GM23338 (cell line): ENCODE results near the gene ADGRG7. TPM values are rescaled to one million over a fixed set of nuclear protein-coding genes. Genes with fewer than 3 reads are reported as not detected.

Experiments
- ATAC-seq: fragments of 200-7000 bp; cut with Tn5 transposase; 3 replicates; pipeline ENCODE4 v1.9.1; 2020
- DNase-seq: peaks from one replicate; pipeline ENCODE4 v3.0.0-alpha.2; 2015; ENCODE audit warnings: low spot score
- H2AFZ ChIP-seq: fragments of 200-600 bp; sonication (generic); 2 replicates; pipeline ENCODE4 v1.8.0; 2016; ENCODE audit warnings: antibody characterized with exemption, mild to moderate bottlenecking, moderate library complexity
- H3F3A ChIP-seq: fragments of 200-600 bp; sonication (generic); replicated peaks from 2 replicates; pipeline ENCODE4 v1.8.0; 2017; ENCODE audit warnings: antibody characterized with exemption, mixed run types, low read depth
- H3K27ac ChIP-seq: fragments of 200-600 bp; sonication (generic); 2 replicates; pipeline ENCODE4 v1.6.1; 2016; ENCODE audit warnings: low read depth
- H3K27me3 ChIP-seq: fragments of 200-600 bp; sonication (generic); 2 replicates; pipeline ENCODE4 v1.8.0; 2016; ENCODE audit warnings: mild to moderate bottlenecking, mixed run types, moderate library complexity; ENCODE audit not compliant: insufficient read depth
- H3K36me3 ChIP-seq: fragments of 200-600 bp; sonication (generic); 2 replicates; pipeline ENCODE4 v1.8.0; 2016; ENCODE audit warnings: mild to moderate bottlenecking; ENCODE audit not compliant: insufficient read depth
- H3K4me1 ChIP-seq: fragments of 200-600 bp; sonication (generic); 2 replicates; pipeline ENCODE4 v1.8.0; 2016; ENCODE audit warnings: mild to moderate bottlenecking, moderate library complexity; ENCODE audit not compliant: insufficient read depth
- H3K4me2 ChIP-seq: fragments of 200-600 bp; sonication (generic); 2 replicates; pipeline ENCODE4 v1.7.1; 2017; ENCODE audit warnings: mixed run types
- H3K4me3 ChIP-seq: fragments of 200-600 bp; sonication (generic); 2 replicates; pipeline ENCODE4 v1.6.1; 2016; ENCODE audit warnings: mixed run types
- H3K79me2 ChIP-seq: fragments of 200-600 bp; sonication (generic); replicated peaks from 2 replicates; pipeline ENCODE4 v1.8.0; 2017; ENCODE audit warnings: mild to moderate bottlenecking; ENCODE audit not compliant: insufficient read depth
- H3K9me2 ChIP-seq: fragments of 200-600 bp; sonication (generic); 2 replicates; pipeline ENCODE4 v1.8.0; 2017; ENCODE audit not compliant: insufficient read depth
- H4K20me1 ChIP-seq: fragments of 200-600 bp; sonication (generic); replicated peaks from 2 replicates; pipeline ENCODE4 v1.8.0; 2017; ENCODE audit warnings: mild to moderate bottlenecking; ENCODE audit not compliant: insufficient read depth
- H3K27ac Mint-ChIP-seq: 2 replicates; pipeline ENCODE4 v1.8.0; 2020; ENCODE audit warnings: inconsistent platforms, mild to moderate bottlenecking, moderate library complexity, mixed read lengths
- H3K27me3 Mint-ChIP-seq: 3 replicates; pipeline ENCODE4 v1.8.0; 2022; ENCODE audit warnings: low read depth, mild to moderate bottlenecking, moderate library complexity, mixed read lengths, inconsistent platforms; ENCODE audit not compliant: insufficient read depth, poor library complexity
- H3K36me3 Mint-ChIP-seq: 3 replicates; pipeline ENCODE4 v1.8.0; 2021; ENCODE audit warnings: low read depth, mild to moderate bottlenecking, inconsistent platforms, moderate library complexity, mixed read lengths
- H3K4me1 Mint-ChIP-seq: 3 replicates; pipeline ENCODE4 v1.8.0; 2020; ENCODE audit warnings: mild to moderate bottlenecking, inconsistent platforms, mixed read lengths
- H3K4me3 Mint-ChIP-seq: 3 replicates; pipeline ENCODE4 v1.8.0; 2021; ENCODE audit warnings: moderate library complexity, mild to moderate bottlenecking, inconsistent platforms, mixed read lengths
- H3K9me3 Mint-ChIP-seq: 3 replicates; pipeline ENCODE4 v1.8.0; 2020; ENCODE audit warnings: moderate library complexity, mild to moderate bottlenecking, inconsistent platforms, mixed read lengths
- CTCF ChIP-seq, 2 experiments: fragments of 200-600 bp in 1 of 2; sonication (generic) in 1 of 2; conservative IDR thresholded peaks; 2 replicates each; pipeline versions ENCODE4 v1.5.1 to v1.6.1; 2016 to 2017; ENCODE audit warnings: antibody characterized with exemption in 2 of 2, low read depth in 2 of 2, mild to moderate bottlenecking in 2 of 2, moderate library complexity in 1 of 2
- EZH2phosphoT487 ChIP-seq: fragments of 200-600 bp; sonication (generic); IDR thresholded peaks from one replicate; pipeline ENCODE4 v1.8.1; 2018; ENCODE audit warnings: antibody characterized with exemption; ENCODE audit not compliant: unreplicated experiment
- JUNB ChIP-seq: IDR thresholded peaks from one replicate; pipeline ENCODE4 v1.6.1; 2016; ENCODE audit warnings: antibody characterized with exemption; ENCODE audit not compliant: unreplicated experiment
- NANOG ChIP-seq: IDR thresholded peaks from 2 replicates; pipeline ENCODE4 v1.6.1; 2016; ENCODE audit warnings: antibody characterized with exemption, borderline replicate concordance
- REST ChIP-seq: IDR thresholded peaks from one replicate; pipeline ENCODE4 v1.6.1; 2018; ENCODE audit warnings: antibody characterized with exemption; ENCODE audit not compliant: unreplicated experiment
- STAT1 ChIP-seq: IDR thresholded peaks from one replicate; pipeline ENCODE4 v1.6.1; 2016; ENCODE audit warnings: antibody characterized with exemption; ENCODE audit not compliant: unreplicated experiment
- ZNF462 ChIP-seq: fragments of 250-450 bp; sonication (Bioruptor Pico); IDR thresholded peaks from 2 replicates; pipeline ENCODE4 v1.5.0; 2020; ENCODE audit warnings: mild to moderate bottlenecking, moderate library complexity
- polyA plus RNA-seq: library from polyadenylated mRNA; unstranded; fragments of >200 nt; fragmentation: Nextera tagmentation; extraction: Ambion mirVana; gene quantifications from 2 replicates; pipeline ENCODE4 v1.2.1, GENCODE V29; 2016
- total RNA-seq: library from RNA; depleted of rRNA; stranded (reverse); fragments of >200 nt; shearing (Covaris generic); gene quantifications from 2 replicates; pipeline ENCODE4 v1.2.3, GENCODE V29; 2014

The ADGRG7 gene
- total and polyA plus RNA-seq, 2 experiments from 2014 or later, result not detected

GRCh38 chr3:100577382-100578008 lies 31.9 kb upstream of the ADGRG7 start:
- H3K4me1 Mint-ChIP-seq, result peaks cover 14% of the 10 kb centered on the region
- Histone ChIP-seq H3K4me1 (0 out of 2 replicates have a peak, but pooled peaks cover 7% of the 10 kb centered on the region), H3K36me3 (no peaks in the 10 kb centered on the region), H3F3A (no peaks in the 10 kb centered on the region), H2AFZ (no peak overlapping the region), H4K20me1 (no peaks in the 10 kb centered on the region), H3K79me2 (no peaks in the 10 kb centered on the region), H3K27me3 (no peaks in the 10 kb centered on the region), H3K27ac (no peak overlapping the region), H3K4me2 (no peak overlapping the region), H3K4me3 (no peak overlapping the region), H3K9me2 (peaks cover 4% of the 10 kb centered on the region; the same call in 1 of the 2 replicates)
- no peak overlapping the region for H3K4me3 Mint-ChIP-seq
- ATAC-seq, result peak; percentile 77
- peak; percentile 73 for TF ChIP-seq ZNF462
- no peak for TF ChIP-seq EZH2phosphoT487
- TF ChIP-seq STAT1, result no peak
- TF ChIP-seq JUNB, result no peak
- no peak for TF ChIP-seq REST
- peak; percentile 26 to 27; a peak in 3 of 4 replicates for TF ChIP-seq CTCF (conservative IDR thresholded peaks at IDR 0.05; ENCODE audit: low read depth in 2 of 2)
- no peak for TF ChIP-seq NANOG
- H3K9me3 Mint-ChIP-seq, result no peaks in the 10 kb centered on the region
- H3K36me3 Mint-ChIP-seq, result no peaks in the 10 kb centered on the region
- DNase-seq, result peak; percentile 40
- peaks cover 3% of the 10 kb centered on the region for H3K27me3 Mint-ChIP-seq
- no peak overlapping the region for H3K27ac Mint-ChIP-seq
